PFSK-1 (cell line): Measurements from ENCODE around the gene CCNB2.

Source experiments
- FOXP2 ChIP-seq: optimal IDR thresholded peaks from 2 replicates; pipeline ENCODE3; 2011; ENCODE audit warnings: borderline replicate concordance, control low read depth, inconsistent platforms; ENCODE audit not compliant: insufficient read depth; ENCODE audit errors: extremely low read length, extremely low read depth
- POLR2AphosphoS5 ChIP-seq: IDR thresholded peaks from 2 replicates; pipeline ENCODE4 v1.6.1; 2012; ENCODE audit warnings: low read depth, mild to moderate bottlenecking, control low read depth, low read length, moderate library complexity
- SIN3A ChIP-seq: IDR thresholded peaks from 2 replicates; pipeline ENCODE4 v1.6.1; 2012; ENCODE audit warnings: mild to moderate bottlenecking, low read length, moderate library complexity, borderline replicate concordance; ENCODE audit not compliant: insufficient read depth
- TAF1 ChIP-seq: IDR thresholded peaks from 2 replicates; pipeline ENCODE4 v1.6.1; 2012; ENCODE audit warnings: low read length, control low read depth, borderline replicate concordance; ENCODE audit not compliant: insufficient read depth
- TF ChIP-seq, protein P1 (sequence below), 2 experiments: IDR thresholded peaks; 2 replicates each; pipeline versions ENCODE4 v1.6.1 to v1.8.0; 2011 to 2012; ENCODE audit warnings: low read depth in 2 of 2, low read length in 2 of 2, control low read depth in 1 of 2, inconsistent platforms in 1 of 2, mild to moderate bottlenecking in 1 of 2, moderate library complexity in 1 of 2; ENCODE audit not compliant: insufficient read depth in 1 of 2

DNA sequence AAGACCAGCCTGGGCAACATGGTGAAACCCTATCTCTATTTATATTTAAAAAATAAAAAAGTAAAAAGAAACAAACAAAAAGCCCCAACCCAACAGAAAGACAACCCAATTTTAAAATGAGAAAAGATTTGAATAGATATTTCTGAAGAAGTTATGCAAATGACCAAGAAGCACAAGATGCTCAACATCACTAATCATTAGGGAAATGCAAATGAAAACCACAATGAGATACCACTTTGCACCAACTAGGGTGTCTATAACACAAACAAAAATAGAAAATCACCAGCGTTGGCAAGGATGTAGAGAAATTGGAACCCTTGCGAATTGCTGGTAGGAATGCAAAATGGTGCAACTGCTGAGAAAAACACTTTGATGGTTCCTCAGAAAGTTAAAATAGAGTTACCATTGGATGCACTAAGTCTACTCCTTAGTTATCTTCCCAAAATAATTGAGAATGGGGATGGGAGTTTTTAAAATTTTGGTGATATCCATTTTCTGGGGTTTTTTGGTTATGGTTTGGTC lies 45.8 kb upstream of the CCNB2 start:
- TF ChIP-seq TAF1 (no peak), POLR2AphosphoS5 (no peak), SIN3A (no peak), FOXP2 (no peak)
- TF ChIP-seq, protein P1, sequence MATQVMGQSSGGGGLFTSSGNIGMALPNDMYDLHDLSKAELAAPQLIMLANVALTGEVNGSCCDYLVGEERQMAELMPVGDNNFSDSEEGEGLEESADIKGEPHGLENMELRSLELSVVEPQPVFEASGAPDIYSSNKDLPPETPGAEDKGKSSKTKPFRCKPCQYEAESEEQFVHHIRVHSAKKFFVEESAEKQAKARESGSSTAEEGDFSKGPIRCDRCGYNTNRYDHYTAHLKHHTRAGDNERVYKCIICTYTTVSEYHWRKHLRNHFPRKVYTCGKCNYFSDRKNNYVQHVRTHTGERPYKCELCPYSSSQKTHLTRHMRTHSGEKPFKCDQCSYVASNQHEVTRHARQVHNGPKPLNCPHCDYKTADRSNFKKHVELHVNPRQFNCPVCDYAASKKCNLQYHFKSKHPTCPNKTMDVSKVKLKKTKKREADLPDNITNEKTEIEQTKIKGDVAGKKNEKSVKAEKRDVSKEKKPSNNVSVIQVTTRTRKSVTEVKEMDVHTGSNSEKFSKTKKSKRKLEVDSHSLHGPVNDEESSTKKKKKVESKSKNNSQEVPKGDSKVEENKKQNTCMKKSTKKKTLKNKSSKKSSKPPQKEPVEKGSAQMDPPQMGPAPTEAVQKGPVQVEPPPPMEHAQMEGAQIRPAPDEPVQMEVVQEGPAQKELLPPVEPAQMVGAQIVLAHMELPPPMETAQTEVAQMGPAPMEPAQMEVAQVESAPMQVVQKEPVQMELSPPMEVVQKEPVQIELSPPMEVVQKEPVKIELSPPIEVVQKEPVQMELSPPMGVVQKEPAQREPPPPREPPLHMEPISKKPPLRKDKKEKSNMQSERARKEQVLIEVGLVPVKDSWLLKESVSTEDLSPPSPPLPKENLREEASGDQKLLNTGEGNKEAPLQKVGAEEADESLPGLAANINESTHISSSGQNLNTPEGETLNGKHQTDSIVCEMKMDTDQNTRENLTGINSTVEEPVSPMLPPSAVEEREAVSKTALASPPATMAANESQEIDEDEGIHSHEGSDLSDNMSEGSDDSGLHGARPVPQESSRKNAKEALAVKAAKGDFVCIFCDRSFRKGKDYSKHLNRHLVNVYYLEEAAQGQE (IDR thresholded peaks at IDR 0.05; ENCODE audit: insufficient read depth in 1 of 2, low read depth in 2 of 2, low read length in 2 of 2), result no peak
